Measurements from ENCODE around the gene MYOG.

The MYOG gene

GRCh38 chr1:203117611-203118575, 32.1 kb upstream of the MYOG start:
- no peak for DNase-seq

GRCh38 chr1:203116091-203116820, 30.4 kb upstream of the MYOG start:
- DNase-seq: peak; percentile 89

GRCh38 chr1:203114202-203114601, 28.4 kb upstream of the MYOG start:
- DNase-seq: no peak

GRCh38 chr1:203113308-203113707, 27.5 kb upstream of the MYOG start:
- DNase-seq: no peak

GRCh38 chr1:203112475-203112874, 26.7 kb upstream of the MYOG start:
- DNase-seq: no peak

GRCh38 chr1:203104789-203105390, 19.1 kb upstream of the MYOG start:
- no peak for DNase-seq

GRCh38 chr1:203103829-203104495, 18.1 kb upstream of the MYOG start:
- no peak for DNase-seq

GRCh38 chr1:203103216-203103615, 17.4 kb upstream of the MYOG start:
- DNase-seq: peak; percentile 39

GRCh38 chr1:203101813-203102634, 16.2 kb upstream of the MYOG start:
- peak; percentile 26 for DNase-seq

GRCh38 chr1:203100516-203100869, 14.7 kb upstream of the MYOG start:
- DNase-seq: no peak

- no peak for DNase-seq
These were observed 14.1 kb upstream of the MYOG start for GRCh38 chr1:203099805-203100515.

- DNase-seq: no peak
These were observed 13.2 kb upstream of the MYOG start for GRCh38 chr1:203098914-203099520.

- no peak for DNase-seq
These were observed 12.6 kb upstream of the MYOG start for GRCh38 chr1:203098445-203098844.

GRCh38 chr1:203097001-203097400, 11.2 kb upstream of the MYOG start:
- no peak for DNase-seq

- DNase-seq: peak; percentile 88
These were observed 10.8 kb upstream of the MYOG start for GRCh38 chr1:203096566-203096965.

- DNase-seq: no peak
These were observed 9.4 kb upstream of the MYOG start for GRCh38 chr1:203095061-203095690.

GRCh38 chr1:203093754-203094410, 8.1 kb upstream of the MYOG start:
- no peak for DNase-seq

- DNase-seq: no peak
These were observed 6.0 kb upstream of the MYOG start for GRCh38 chr1:203091761-203092330.

GRCh38 chr1:203091199-203091477, 5.3 kb upstream of the MYOG start:
- no peak for DNase-seq
